PC-9 (cell line): Measurements from ENCODE around the gene RCAN1. TPM values are rescaled to one million over a fixed set of nuclear protein-coding genes. Genes with fewer than 3 reads are reported as not detected.

ENCODE experiments used
- BruUV-seq: library from RNA; stranded (reverse); fragments of 400-500 nt; replicated peaks from 2 replicates; lab custom pipeline; 2021; lab: Mats Ljungman, UMichigan
- CTCF ChIA-PET: fragments of 300-600 bp; sonication (Branson Sonifier 250); formaldehyde crosslinking; loops from one replicate; lab custom pipeline; 2022; ENCODE audit warnings: antibody characterized with exemption; lab: Charles Lee
- POLR2A ChIA-PET: fragments of 300-600 bp; sonication (Branson Sonifier 250); formaldehyde crosslinking; loops from one replicate; lab custom pipeline; 2022; ENCODE audit warnings: antibody characterized with exemption; ENCODE audit not compliant: unreplicated experiment; lab: Charles Lee
- DNase-seq, 2 experiments: peaks; one replicate each; pipeline versions ENCODE4 v3.0.0 to v3.0.0-alpha.2; 2015 to 2022; ENCODE audit warnings: mixed read lengths in 1 of 2
- H2AFZ ChIP-seq: fragments of 200-600 bp; sonication (generic); 2 replicates; pipeline ENCODE4 v1.8.1; 2017; ENCODE audit warnings: antibody characterized with exemption
- H3F3A ChIP-seq: fragments of 200-600 bp; sonication (generic); 2 replicates; pipeline ENCODE4 v1.8.1; 2017; ENCODE audit warnings: antibody characterized with exemption, mild to moderate bottlenecking, low read depth; ENCODE audit not compliant: insufficient read depth
- H3K27ac ChIP-seq: fragments of 200-600 bp; sonication (generic); 2 replicates; pipeline ENCODE4 v1.6.1; 2016; ENCODE audit warnings: mixed run types
- H3K27me3 ChIP-seq: fragments of 200-600 bp; sonication (generic); 2 replicates; pipeline ENCODE4 v1.6.1; 2016; ENCODE audit warnings: low read depth, mixed run types; ENCODE audit not compliant: insufficient read depth
- H3K36me3 ChIP-seq: fragments of 200-600 bp; sonication (generic); 2 replicates; pipeline ENCODE4 v1.6.1; 2016; ENCODE audit warnings: low read depth, mixed run types
- H3K4me1 ChIP-seq: fragments of 200-600 bp; sonication (generic); replicated peaks from 2 replicates; pipeline ENCODE4 v1.6.1; 2016; ENCODE audit warnings: mixed run types; ENCODE audit not compliant: insufficient read depth
- H3K4me2 ChIP-seq: fragments of 200-600 bp; sonication (generic); 2 replicates; pipeline ENCODE4 v1.6.1; 2017; ENCODE audit warnings: mixed run types
- H3K4me3 ChIP-seq: fragments of 200-600 bp; sonication (generic); 2 replicates; pipeline ENCODE4 v1.6.1; 2016; ENCODE audit warnings: mixed run types
- H3K79me2 ChIP-seq: fragments of 200-600 bp; sonication (generic); 2 replicates; pipeline ENCODE4 v1.6.1; 2017; ENCODE audit warnings: low read depth, mixed run types
- H3K9me2 ChIP-seq: fragments of 200-600 bp; sonication (generic); 2 replicates; pipeline ENCODE4 v1.8.1; 2017; ENCODE audit warnings: mild to moderate bottlenecking; ENCODE audit not compliant: insufficient read depth
- H3K9me3 ChIP-seq: fragments of 200-600 bp; sonication (generic); 2 replicates; pipeline ENCODE4 v1.8.1; 2016; ENCODE audit warnings: low read depth; ENCODE audit not compliant: insufficient read depth
- H4K20me1 ChIP-seq: fragments of 200-600 bp; sonication (generic); 2 replicates; pipeline ENCODE4 v1.8.1; 2017; ENCODE audit not compliant: insufficient read depth
- EZH2 ChIP-seq: fragments of 200-600 bp; sonication (generic); IDR thresholded peaks from 2 replicates; pipeline ENCODE4 v1.8.0; 2017; ENCODE audit warnings: antibody characterized with exemption, low read depth
- intact Hi-C: fragments of 100-400 bp; cut with micrococcal nuclease; formaldehyde crosslinking; loops from one replicate; pipeline ENCODE4 v1.10.0; 2022; ENCODE audit not compliant: unreplicated experiment
- total RNA-seq: library from RNA; stranded (reverse); gene quantifications from 2 replicates; pipeline ENCODE4 v1.2.3, GENCODE V29; 2021
- TF ChIP-seq, protein P1 (sequence below): fragments of 200-600 bp; sonication (generic); conservative IDR thresholded peaks from 2 replicates; pipeline ENCODE4 v1.6.1; 2017; ENCODE audit warnings: mixed run types, antibody characterized with exemption, mild to moderate bottlenecking, moderate library complexity

RCAN1 gene
- total RNA-seq, 1 experiment from 2014 or later: 7.2 TPM

- H3K79me2 ChIP-seq: no peaks in the 10 kb centered on the region
- POLR2A ChIA-PET: no interaction called here
- no peaks in the 10 kb centered on the region for H3K27me3 ChIP-seq
- H2AFZ ChIP-seq: no peak overlapping the region; the same call in 1 of the 2 replicates
- intact Hi-C loops: no loop called here
- no peak for TF ChIP-seq EZH2
- TF ChIP-seq, protein P1, sequence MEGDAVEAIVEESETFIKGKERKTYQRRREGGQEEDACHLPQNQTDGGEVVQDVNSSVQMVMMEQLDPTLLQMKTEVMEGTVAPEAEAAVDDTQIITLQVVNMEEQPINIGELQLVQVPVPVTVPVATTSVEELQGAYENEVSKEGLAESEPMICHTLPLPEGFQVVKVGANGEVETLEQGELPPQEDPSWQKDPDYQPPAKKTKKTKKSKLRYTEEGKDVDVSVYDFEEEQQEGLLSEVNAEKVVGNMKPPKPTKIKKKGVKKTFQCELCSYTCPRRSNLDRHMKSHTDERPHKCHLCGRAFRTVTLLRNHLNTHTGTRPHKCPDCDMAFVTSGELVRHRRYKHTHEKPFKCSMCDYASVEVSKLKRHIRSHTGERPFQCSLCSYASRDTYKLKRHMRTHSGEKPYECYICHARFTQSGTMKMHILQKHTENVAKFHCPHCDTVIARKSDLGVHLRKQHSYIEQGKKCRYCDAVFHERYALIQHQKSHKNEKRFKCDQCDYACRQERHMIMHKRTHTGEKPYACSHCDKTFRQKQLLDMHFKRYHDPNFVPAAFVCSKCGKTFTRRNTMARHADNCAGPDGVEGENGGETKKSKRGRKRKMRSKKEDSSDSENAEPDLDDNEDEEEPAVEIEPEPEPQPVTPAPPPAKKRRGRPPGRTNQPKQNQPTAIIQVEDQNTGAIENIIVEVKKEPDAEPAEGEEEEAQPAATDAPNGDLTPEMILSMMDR: no peak
- no peaks in the 10 kb centered on the region for H3K36me3 ChIP-seq
- no peak overlapping the region for H3K4me2 ChIP-seq
- no peaks in the 10 kb centered on the region for H3K9me3 ChIP-seq
- H3K9me2 ChIP-seq: no peaks in the 10 kb centered on the region
- no peaks in the 10 kb centered on the region for H4K20me1 ChIP-seq
- DNase-seq: no peak
- H3F3A ChIP-seq: no peaks in the 10 kb centered on the region
- CTCF ChIA-PET: no interaction called here
- H3K27ac ChIP-seq: no peak overlapping the region
- H3K4me3 ChIP-seq: no peak overlapping the region
- peaks cover 3% of the 10 kb centered on the region; the same call in 1 of the 2 replicates for H3K4me1 ChIP-seq
- BruUV-seq: no TSS peak
Measured at GRCh38 chr21:34619841-34620665, 5.1 kb upstream of the RCAN1 start.

- Histone ChIP-seq H3K9me3 (no peaks in the 10 kb centered on the region), H3K9me2 (no peaks in the 10 kb centered on the region), H3K4me2 (no peak overlapping the region), H3K27me3 (no peaks in the 10 kb centered on the region), H3K4me1 (peaks cover 3% of the 10 kb centered on the region; the same call in 1 of the 2 replicates), H3K36me3 (no peaks in the 10 kb centered on the region), H4K20me1 (no peaks in the 10 kb centered on the region), H2AFZ (no peak overlapping the region), H3K27ac (no peak overlapping the region), H3F3A (no peaks in the 10 kb centered on the region), H3K4me3 (no peak overlapping the region), H3K79me2 (no peaks in the 10 kb centered on the region)
- TF ChIP-seq EZH2: no peak
- TF ChIP-seq, protein P1: no peak
- CTCF ChIA-PET: no interaction called here
- intact Hi-C loops: no loop called here
- DNase-seq: no peak
- BruUV-seq: no TSS peak
- POLR2A ChIA-PET: no interaction called here
Measured at GRCh38 chr21:34618941-34619340, 4.0 kb upstream of the RCAN1 start.

GRCh38 chr21:34617753-34618339 lies 2.9 kb upstream of the RCAN1 start:
- H3K27ac ChIP-seq: no peak overlapping the region
- no peaks in the 10 kb centered on the region for H3K9me2 ChIP-seq
- no peaks in the 10 kb centered on the region for H3K36me3 ChIP-seq
- TF ChIP-seq, protein P1: no peak
- no peak for TF ChIP-seq EZH2
- POLR2A ChIA-PET: interaction anchor here (0.6 to 0.7 kb wide), 2 partner anchors 530 to 675 kb away, joined by 3 to 4 read pairs; no protein-coding TSS in a partner anchor
- DNase-seq: no peak
- no peaks in the 10 kb centered on the region for H4K20me1 ChIP-seq
- no peak overlapping the region for H2AFZ ChIP-seq
- intact Hi-C loops: no loop called here
- H3K9me3 ChIP-seq: no peaks in the 10 kb centered on the region
- H3K4me1 ChIP-seq: peaks cover 3% of the 10 kb centered on the region; the same call in 1 of the 2 replicates
- no TSS peak for BruUV-seq
- no peaks in the 10 kb centered on the region for H3F3A ChIP-seq
- no peak overlapping the region for H3K4me2 ChIP-seq
- H3K27me3 ChIP-seq: no peaks in the 10 kb centered on the region
- no peaks in the 10 kb centered on the region for H3K79me2 ChIP-seq
- CTCF ChIA-PET: no interaction called here
- H3K4me3 ChIP-seq: no peak overlapping the region
